Medulla oblongata (tissue), 1 donor: Measurements from ENCODE around the gene SLC22A23.

Source experiments
- DNase-seq: peaks from one replicate; pipeline ENCODE4 v3.0.0-alpha.2; 2015; ENCODE audit errors: extremely low spot score

Gene SLC22A23

GRCh38 chr6:3299221-3299620 is 157.6 kb downstream of the SLC22A23 start:
- DNase-seq: no peak

GRCh38 chr6:3297909-3298308 is 158.9 kb downstream of the SLC22A23 start:
- no peak for DNase-seq

- DNase-seq: no peak
These were observed 159.8 kb downstream of the SLC22A23 start for GRCh38 chr6:3297006-3297405.

- no peak for DNase-seq
These were observed 160.3 kb downstream of the SLC22A23 start for GRCh38 chr6:3296537-3296936.

- DNase-seq: no peak
These were observed 160.8 kb downstream of the SLC22A23 start for GRCh38 chr6:3296078-3296477.

- peak; percentile 54 for DNase-seq
These were observed 161.7 kb downstream of the SLC22A23 start for GRCh38 chr6:3294921-3295871.

- DNase-seq: no peak
These were observed 162.5 kb downstream of the SLC22A23 start for GRCh38 chr6:3294396-3294795.

- DNase-seq: no peak
These were observed 163.3 kb downstream of the SLC22A23 start for GRCh38 chr6:3293271-3294155.

- DNase-seq: no peak
These were observed 164.2 kb downstream of the SLC22A23 start for GRCh38 chr6:3292431-3293197.

- DNase-seq: no peak
These were observed 164.9 kb downstream of the SLC22A23 start for GRCh38 chr6:3291987-3292386.

- DNase-seq: no peak
These were observed 165.5 kb downstream of the SLC22A23 start for GRCh38 chr6:3291346-3291745.

GRCh38 chr6:3290931-3291211 is 166.0 kb downstream of the SLC22A23 start:
- no peak for DNase-seq

GRCh38 chr6:3290149-3290930 is 166.5 kb downstream of the SLC22A23 start:
- DNase-seq: no peak

GRCh38 chr6:3289664-3290055 is 167.2 kb downstream of the SLC22A23 start:
- DNase-seq: no peak

GRCh38 chr6:3288711-3289663 is 167.9 kb downstream of the SLC22A23 start:
- DNase-seq: no peak

GRCh38 chr6:3287976-3288707 is 168.7 kb downstream of the SLC22A23 start:
- no peak for DNase-seq

- no peak for DNase-seq
These were observed 169.5 kb downstream of the SLC22A23 start for GRCh38 chr6:3287308-3287707.

GRCh38 chr6:3286641-3287171 is 170.1 kb downstream of the SLC22A23 start:
- no peak for DNase-seq

- DNase-seq: no peak
These were observed 171.1 kb downstream of the SLC22A23 start for GRCh38 chr6:3285732-3286131.
